Transverse colon (tissue), 3 donors: ENCODE measurements around the gene ACAP1.

Experiments used
- EP300 ChIP-seq: sonication (generic); formaldehyde crosslinking; IDR thresholded peaks from one replicate; pipeline ENCODE4 v1.6.1; 2017; ENCODE audit warnings: antibody characterized with exemption, low read depth
- POLR2A ChIP-seq: fragments of 450-650 bp; IDR thresholded peaks from one replicate; pipeline ENCODE4 v1.6.1; 2016; ENCODE audit warnings: antibody characterized with exemption, mild to moderate bottlenecking, moderate library complexity
- TF ChIP-seq, protein P1 (sequence below), 5 experiments: fragments of 200-600 bp in 3 of 5; fragments of 450-650 bp in 2 of 5; sonication (generic) in 3 of 5; IDR thresholded peaks; 1 replicate in 2 of 5; 2 replicates in 3 of 5; pipeline ENCODE4 v1.5.1; 2016 to 2017; ENCODE audit warnings: antibody characterized with exemption in 5 of 5, inconsistent platforms in 3 of 5, mild to moderate bottlenecking in 2 of 5, moderate library complexity in 1 of 5

- TF ChIP-seq, protein P1, sequence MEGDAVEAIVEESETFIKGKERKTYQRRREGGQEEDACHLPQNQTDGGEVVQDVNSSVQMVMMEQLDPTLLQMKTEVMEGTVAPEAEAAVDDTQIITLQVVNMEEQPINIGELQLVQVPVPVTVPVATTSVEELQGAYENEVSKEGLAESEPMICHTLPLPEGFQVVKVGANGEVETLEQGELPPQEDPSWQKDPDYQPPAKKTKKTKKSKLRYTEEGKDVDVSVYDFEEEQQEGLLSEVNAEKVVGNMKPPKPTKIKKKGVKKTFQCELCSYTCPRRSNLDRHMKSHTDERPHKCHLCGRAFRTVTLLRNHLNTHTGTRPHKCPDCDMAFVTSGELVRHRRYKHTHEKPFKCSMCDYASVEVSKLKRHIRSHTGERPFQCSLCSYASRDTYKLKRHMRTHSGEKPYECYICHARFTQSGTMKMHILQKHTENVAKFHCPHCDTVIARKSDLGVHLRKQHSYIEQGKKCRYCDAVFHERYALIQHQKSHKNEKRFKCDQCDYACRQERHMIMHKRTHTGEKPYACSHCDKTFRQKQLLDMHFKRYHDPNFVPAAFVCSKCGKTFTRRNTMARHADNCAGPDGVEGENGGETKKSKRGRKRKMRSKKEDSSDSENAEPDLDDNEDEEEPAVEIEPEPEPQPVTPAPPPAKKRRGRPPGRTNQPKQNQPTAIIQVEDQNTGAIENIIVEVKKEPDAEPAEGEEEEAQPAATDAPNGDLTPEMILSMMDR (IDR thresholded peaks at IDR 0.05): no peak
- TF ChIP-seq POLR2A: no peak
- no peak for TF ChIP-seq EP300
Observed at GRCh38 chr17:7356756-7357155, 20.4 kb downstream of the ACAP1 start.
